B cell (primary cell): ENCODE data around the gene BAZ1B. TPM values are rescaled to one million over a fixed set of nuclear protein-coding genes. Genes with fewer than 3 reads are reported as not detected.

Experiments used
- ATAC-seq: fragments of 200-7000 bp; cut with Tn5 transposase; one replicate; pipeline ENCODE4 v1.10.0; 2021; ENCODE audit warnings: low read depth, mild to moderate bottlenecking, moderate number of reproducible peaks, moderate library complexity
- CTCF ChIA-PET: fragments of 350-600 bp; sonication (Branson Sonifier 250); formaldehyde crosslinking; loops from one replicate; lab custom pipeline; 2021; ENCODE audit warnings: antibody characterized with exemption, inconsistent platforms; lab: Charles Lee
- POLR2A ChIA-PET: fragments of 350-600 bp; sonication (Branson Sonifier 250); formaldehyde crosslinking; loops from one replicate; lab custom pipeline; 2021; ENCODE audit warnings: antibody characterized with exemption; lab: Charles Lee
- DNase-seq: peaks from one replicate; pipeline ENCODE4 v3.0.0; 2013
- H2AFZ ChIP-seq: 2 replicates; pipeline ENCODE4 v1.6.1; 2012; ENCODE audit warnings: mild to moderate bottlenecking, low read depth, low read length; ENCODE audit not compliant: insufficient read depth, poor library complexity, severe bottlenecking
- H3K27ac ChIP-seq, 2 donors: 1 replicate in 1 of 2; 2 replicates in 1 of 2; pipeline ENCODE4 v1.5.1; 2012 to 2013; ENCODE audit warnings: low read length in 2 of 2, mild to moderate bottlenecking in 2 of 2, moderate library complexity in 1 of 2
- H3K27me3 ChIP-seq, 4 experiments: fragments of 200-600 bp in 1 of 4; sonication (generic) in 1 of 4; replicated peaks in 1 of 4; 1 replicate in 2 of 4; 2 replicates in 2 of 4; pipeline versions ENCODE4 v1.6.1 to v1.7.0; 2013 to 2016; ENCODE audit warnings: low read length in 3 of 4, mild to moderate bottlenecking in 2 of 4, mixed read lengths in 1 of 4, moderate library complexity in 1 of 4; ENCODE audit not compliant: insufficient read depth in 4 of 4, control insufficient read depth in 3 of 4; ENCODE audit errors: control extremely low read depth in 1 of 4
- H3K36me3 ChIP-seq, 2 experiments: replicated peaks in 1 of 2; 1 replicate in 1 of 2; 2 replicates in 1 of 2; pipeline versions ENCODE4 v1.6.1 to v1.7.1; 2013; ENCODE audit warnings: low read length in 1 of 2; ENCODE audit not compliant: insufficient read depth in 2 of 2, control insufficient read depth in 1 of 2; ENCODE audit errors: control extremely low read depth in 1 of 2, extremely low read depth in 1 of 2
- H3K4me1 ChIP-seq, 2 donors: fragments of 200-600 bp in 1 of 2; sonication (generic) in 1 of 2; 1 replicate in 1 of 2; 2 replicates in 1 of 2; pipeline versions ENCODE4 v1.5.1 to v1.6.1; 2013 to 2017; ENCODE audit warnings: low read length in 2 of 2; ENCODE audit not compliant: control insufficient read depth in 2 of 2, insufficient read depth in 2 of 2
- H3K4me2 ChIP-seq: replicated peaks from 2 replicates; pipeline ENCODE3; 2012; ENCODE audit warnings: mild to moderate bottlenecking, low read depth, low read length; ENCODE audit not compliant: poor library complexity, severe bottlenecking
- H3K4me3 ChIP-seq, 5 experiments: fragments of 200-600 bp in 1 of 5; sonication (generic) in 1 of 5; 1 replicate in 3 of 5; 2 replicates in 2 of 5; pipeline versions ENCODE4 v1.5.1 to v1.7.0; 2011 to 2016; ENCODE audit warnings: low read length in 4 of 5, mild to moderate bottlenecking in 4 of 5, low read depth in 2 of 5, control low read depth in 1 of 5, moderate library complexity in 1 of 5; ENCODE audit not compliant: insufficient read depth in 1 of 5; ENCODE audit errors: control extremely low read depth in 1 of 5, extremely low read depth in 1 of 5
- H3K79me2 ChIP-seq: fragments of 200-600 bp; sonication (generic); one replicate; pipeline ENCODE4 v1.6.0; 2016; ENCODE audit warnings: low read length; ENCODE audit not compliant: control insufficient read depth, insufficient read depth
- H3K9ac ChIP-seq: fragments of 200-600 bp; sonication (generic); 2 replicates; pipeline ENCODE4 v1.6.1; 2017; ENCODE audit warnings: mild to moderate bottlenecking, low read length, moderate library complexity
- H3K9me3 ChIP-seq, 3 donors: one replicate each; pipeline versions ENCODE4 v1.6.1 to v1.7.1; 2013; ENCODE audit warnings: low read length in 2 of 3; ENCODE audit not compliant: control insufficient read depth in 2 of 3, insufficient read depth in 1 of 3; ENCODE audit errors: control extremely low read depth in 1 of 3
- H4K20me1 ChIP-seq: 2 replicates; pipeline ENCODE4 v1.6.0; 2012; ENCODE audit warnings: mild to moderate bottlenecking, low read length; ENCODE audit not compliant: insufficient read depth, control insufficient read depth, poor library complexity, severe bottlenecking
- H3K27ac Mint-ChIP-seq: one replicate; pipeline ENCODE4 v1.8.0; 2021; ENCODE audit warnings: mixed read lengths
- H3K27me3 Mint-ChIP-seq: one replicate; pipeline ENCODE4 v1.8.0; 2021; ENCODE audit warnings: mixed read lengths
- H3K4me1 Mint-ChIP-seq: one replicate; pipeline ENCODE4 v1.8.0; 2021; ENCODE audit warnings: mixed read lengths
- H3K4me3 Mint-ChIP-seq: one replicate; pipeline ENCODE4 v1.8.0; 2021; ENCODE audit warnings: mixed read lengths
- H3K9me3 Mint-ChIP-seq: one replicate; pipeline ENCODE4 v1.8.0; 2022; ENCODE audit warnings: mixed read lengths; ENCODE audit not compliant: insufficient read depth
- CTCF ChIP-seq: fragments of 200-600 bp; IDR thresholded peaks from one replicate; pipeline ENCODE4 v1.8.0; 2022; ENCODE audit warnings: antibody characterized with exemption, mild to moderate bottlenecking
- EZH2 ChIP-seq: IDR thresholded peaks from 2 replicates; pipeline ENCODE4 v1.6.1; 2012; ENCODE audit warnings: borderline replicate concordance, low read depth, mild to moderate bottlenecking, moderate library complexity, low read length; ENCODE audit not compliant: insufficient read depth, poor library complexity, severe bottlenecking
- WGBS: methylation state at CpG from one replicate; pipeline ENCODE4 v1.1.5; 2013; ENCODE audit warnings: missing lambda C conversion rate; ENCODE audit not compliant: insufficient coverage; 5-methylcytosine and 5-hydroxymethylcytosine counted together
- intact Hi-C: fragments of 100-400 bp; cut with micrococcal nuclease; formaldehyde crosslinking; loops from one replicate; pipeline ENCODE4 v1.10.0; 2022
- polyA plus RNA-seq: library from polyadenylated mRNA; depleted of rRNA; stranded (reverse); fragments of >200 nt; gene quantifications from 2 replicates; pipeline ENCODE4 v1.2.3, GENCODE V29; 2012
- total RNA-seq, 2 donors: library from RNA; stranded (reverse); fragments of 120-200 nt in 1 of 2; gene quantifications; 1 replicate in 1 of 2; 2 replicates in 1 of 2; pipeline versions ENCODE4 v1.2.3 to v1.2.4, GENCODE V29; 2013 to 2022

BAZ1B gene
- total and polyA plus RNA-seq, 2 donors (not counting 1 experiment from before 2014, with no cell fraction given), result 17.2 to 68.1 TPM

- peak; percentile 30 for DNase-seq
- Histone ChIP-seq H3K9me3 (no peaks in the 10 kb centered on the region), H3K4me3 (peak overlapping the region in 4 of 5 experiments; percentile 20 to 71 (median 64)), H3K36me3 (peaks cover 4 to 28% of the 10 kb centered on the region in 2 experiments), H3K27ac (peak overlapping the region; percentile 33 to 87), H3K79me2 (peaks cover 71% of the 10 kb centered on the region), H2AFZ (no peak overlapping the region), H3K4me2 (peak overlapping the region; percentile 89), H3K27me3 (no peaks in the 10 kb centered on the region), H3K4me1 (peaks cover 39 to 41% of the 10 kb centered on the region in 2 donors), H4K20me1 (peaks cover 50% of the 10 kb centered on the region), H3K9ac (peak overlapping the region; percentile 85)
- TF ChIP-seq EZH2 (no peak), CTCF (no peak)
- no peak for ATAC-seq
- 75% methylated on average over 15 of the region's 18 CpGs for WGBS
- Mint-ChIP-seq H3K4me3 (peak overlapping the region; percentile 91), H3K27me3 (no peaks in the 10 kb centered on the region), H3K9me3 (no peaks in the 10 kb centered on the region), H3K4me1 (peaks cover 53% of the 10 kb centered on the region), H3K27ac (peak overlapping the region; percentile 90)
- POLR2A ChIA-PET, result interaction anchor here (0.5 to 1.7 kb wide), 3 partner anchors 9 to 65 kb away, joined by 3 to 11 read pairs (median 4); partner anchors contain the start of gene BCL7B
- intact Hi-C loops, result loop anchor here (5.0 kb wide), 1 partner anchor 562 kb away; the partner anchor contains the start of gene LIMK1
- CTCF ChIA-PET, result interaction anchor here (1.0 to 1.2 kb wide), 2 partner anchors 12 to 605 kb away, joined by 4 to 5 read pairs; no protein-coding TSS in a partner anchor
Observed at GRCh38 chr7:73519867-73520672, 2.0 kb downstream of the BAZ1B start.

GRCh38 chr7:73518470-73518869 is 3.6 kb downstream of the BAZ1B start:
- peak overlapping the region; percentile 34 for H3K4me3 Mint-ChIP-seq
- H3K27me3 Mint-ChIP-seq, result no peaks in the 10 kb centered on the region
- Histone ChIP-seq H3K36me3 (peaks cover 4 to 37% of the 10 kb centered on the region in 2 experiments), H3K4me1 (peaks cover 33 to 36% of the 10 kb centered on the region in 2 donors), H3K9ac (no peak overlapping the region), H3K27ac (no peak overlapping the region), H3K4me3 (no peak overlapping the region), H3K4me2 (peak overlapping the region; percentile 89), H3K9me3 (no peaks in the 10 kb centered on the region), H3K79me2 (peaks cover 87% of the 10 kb centered on the region), H2AFZ (no peak overlapping the region), H3K27me3 (no peaks in the 10 kb centered on the region), H4K20me1 (peaks cover 65% of the 10 kb centered on the region)
- no peaks in the 10 kb centered on the region for H3K9me3 Mint-ChIP-seq
- WGBS, result 90% methylated on average over 4 of the region's 5 CpGs
- ChIA-PET CTCF (interaction anchor here (1.3 to 1.4 kb wide), 2 partner anchors 9 to 19 kb away, joined by 3 read pairs; no protein-coding TSS in a partner anchor), POLR2A (no interaction called here)
- TF ChIP-seq EZH2 (no peak), CTCF (no peak)
- DNase-seq (no peak), ATAC-seq (no peak)
- H3K27ac Mint-ChIP-seq, result no peak overlapping the region
- intact Hi-C loops, result no loop called here
- H3K4me1 Mint-ChIP-seq, result peaks cover 51% of the 10 kb centered on the region
